Stimulated activated CD4-positive, alpha-beta T cell treated with anti-CD3 and anti-CD28 coated beads, Interleukin-15, amount 100 ng/mL, for 1 hour (primary cell): Measurements from ENCODE around the gene DTX1.
A peak's percentile ranks its signal among the peaks of the same experiment; 100 is the strongest.

ENCODE experiments used
- DNase-seq, 2 donors: peaks; one replicate each; pipeline ENCODE4 v3.0.0-alpha.2; 2020; ENCODE audit warnings: low read depth in 1 of 2, low spot score in 1 of 2

DTX1 gene

GRCh38 chr12:113092607-113093408, 36.3 kb downstream of the DTX1 start:
- no peak for DNase-seq

GRCh38 chr12:113093409-113094101, 37.0 kb downstream of the DTX1 start:
- no peak for DNase-seq

- DNase-seq, result no peak
Observed at GRCh38 chr12:113094738-113095137, 38.2 kb downstream of the DTX1 start.

GRCh38 chr12:113095405-113095804, 38.9 kb downstream of the DTX1 start:
- no peak for DNase-seq

GRCh38 chr12:113096675-113097461, 40.3 kb downstream of the DTX1 start:
- DNase-seq, result no peak

- DNase-seq, result no peak
Observed at GRCh38 chr12:113097716-113098440, 41.3 kb downstream of the DTX1 start.

- peak; percentile 32 to 58 for DNase-seq
Observed at GRCh38 chr12:113098441-113099028, 42.0 kb downstream of the DTX1 start.

- no peak for DNase-seq
Observed at GRCh38 chr12:113099364-113099763, 42.8 kb downstream of the DTX1 start.

- DNase-seq, result no peak
Observed at GRCh38 chr12:113099764-113100163, 43.2 kb downstream of the DTX1 start.

- no peak for DNase-seq
Observed at GRCh38 chr12:113101751-113102150, 45.2 kb downstream of the DTX1 start.

GRCh38 chr12:113102811-113103210, 46.3 kb downstream of the DTX1 start:
- DNase-seq, result no peak

- peak; percentile 40 to 53 for DNase-seq
Observed at GRCh38 chr12:113103756-113104450, 47.4 kb downstream of the DTX1 start.

- DNase-seq, result no peak
Observed at GRCh38 chr12:113104953-113105510, 48.5 kb downstream of the DTX1 start.

GRCh38 chr12:113105606-113106271, 49.2 kb downstream of the DTX1 start:
- no peak for DNase-seq

GRCh38 chr12:113106361-113106760, 49.8 kb downstream of the DTX1 start:
- no peak for DNase-seq

GRCh38 chr12:113108308-113108707, 51.8 kb downstream of the DTX1 start:
- no peak for DNase-seq

GRCh38 chr12:113109360-113109759, 52.8 kb downstream of the DTX1 start:
- no peak for DNase-seq

GRCh38 chr12:113109872-113110599, 53.5 kb downstream of the DTX1 start:
- no peak for DNase-seq

- no peak for DNase-seq
Observed at GRCh38 chr12:113111247-113111646, 54.7 kb downstream of the DTX1 start.
